ENCODE measurements around the gene CD40LG.

Gene CD40LG

DNA sequence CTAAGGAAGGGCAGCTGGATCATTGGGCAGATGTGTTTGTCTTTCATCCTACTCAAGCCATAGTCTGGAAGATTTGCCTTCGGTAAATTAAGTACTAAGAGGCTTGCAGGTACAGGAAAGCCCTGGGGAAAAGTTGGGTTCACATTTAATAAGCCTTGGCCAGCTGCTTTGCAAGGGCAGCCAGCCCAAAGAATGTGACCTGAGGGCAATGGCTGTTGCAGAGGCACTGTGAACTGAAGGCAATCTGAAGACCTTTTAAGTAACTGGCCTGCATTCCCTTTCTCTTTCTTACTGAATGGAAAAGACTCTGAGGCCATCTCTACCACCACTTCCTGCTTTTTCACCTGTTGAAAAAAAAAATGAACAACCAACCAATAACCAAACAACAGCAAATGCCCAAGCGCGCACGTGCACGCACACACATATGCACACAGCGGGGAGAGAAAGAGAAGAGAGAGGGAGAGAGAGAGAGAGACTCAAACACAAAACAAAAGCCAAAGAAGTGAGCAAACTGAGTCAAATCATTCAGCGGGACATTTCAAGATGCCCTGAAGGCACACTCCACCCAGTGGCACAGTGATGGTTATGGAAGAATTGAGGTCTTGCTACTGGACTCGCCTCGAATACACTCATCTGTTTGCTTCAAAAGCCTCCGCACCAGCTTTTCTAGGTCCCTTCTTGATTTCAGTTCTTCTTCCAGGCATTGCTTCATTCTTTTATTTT is 19.6 kb downstream of the CD40LG start:
- Histone ChIP-seq H3K9ac (ENCODE audit: low read length) (no peak overlapping the region), H3K27me3 (ENCODE audit: low read length) (no peaks in the 10 kb centered on the region), H3K79me2 (ENCODE audit: insufficient read depth, low read length) (no peaks in the 10 kb centered on the region), H3K36me3 (ENCODE audit: low read length) (no peaks in the 10 kb centered on the region), H3K27ac (ENCODE audit: low read depth, low read length) (no peak overlapping the region), H3F3A (ENCODE audit: insufficient read depth) (no peaks in the 10 kb centered on the region), H3K4me2 (ENCODE audit: low read depth, low read length, poor library complexity, severe bottlenecking) (no peak overlapping the region), H4K20me1 (ENCODE audit: low read depth, low read length) (no peaks in the 10 kb centered on the region), H3K9me2 (replicated peaks; ENCODE audit: insufficient read depth, low read length) (no peaks in the 10 kb centered on the region), H3K9me3 (ENCODE audit: insufficient read depth, low read length) (no peaks in the 10 kb centered on the region), H2AFZ (ENCODE audit: low read depth, low read length, severe bottlenecking) (no peak overlapping the region), H3K4me3 (ENCODE audit: insufficient read depth, low read length, poor library complexity, severe bottlenecking) (no peak overlapping the region)
- TF ChIP-seq, protein P1, sequence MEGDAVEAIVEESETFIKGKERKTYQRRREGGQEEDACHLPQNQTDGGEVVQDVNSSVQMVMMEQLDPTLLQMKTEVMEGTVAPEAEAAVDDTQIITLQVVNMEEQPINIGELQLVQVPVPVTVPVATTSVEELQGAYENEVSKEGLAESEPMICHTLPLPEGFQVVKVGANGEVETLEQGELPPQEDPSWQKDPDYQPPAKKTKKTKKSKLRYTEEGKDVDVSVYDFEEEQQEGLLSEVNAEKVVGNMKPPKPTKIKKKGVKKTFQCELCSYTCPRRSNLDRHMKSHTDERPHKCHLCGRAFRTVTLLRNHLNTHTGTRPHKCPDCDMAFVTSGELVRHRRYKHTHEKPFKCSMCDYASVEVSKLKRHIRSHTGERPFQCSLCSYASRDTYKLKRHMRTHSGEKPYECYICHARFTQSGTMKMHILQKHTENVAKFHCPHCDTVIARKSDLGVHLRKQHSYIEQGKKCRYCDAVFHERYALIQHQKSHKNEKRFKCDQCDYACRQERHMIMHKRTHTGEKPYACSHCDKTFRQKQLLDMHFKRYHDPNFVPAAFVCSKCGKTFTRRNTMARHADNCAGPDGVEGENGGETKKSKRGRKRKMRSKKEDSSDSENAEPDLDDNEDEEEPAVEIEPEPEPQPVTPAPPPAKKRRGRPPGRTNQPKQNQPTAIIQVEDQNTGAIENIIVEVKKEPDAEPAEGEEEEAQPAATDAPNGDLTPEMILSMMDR (IDR thresholded peaks at IDR 0.05; ENCODE audit: insufficient read depth, low read length, poor library complexity, severe bottlenecking) = no peak
- no peak for TF ChIP-seq EZH2phosphoT487 (conservative IDR thresholded peaks at IDR 0.05; ENCODE audit: low read length)

DNA sequence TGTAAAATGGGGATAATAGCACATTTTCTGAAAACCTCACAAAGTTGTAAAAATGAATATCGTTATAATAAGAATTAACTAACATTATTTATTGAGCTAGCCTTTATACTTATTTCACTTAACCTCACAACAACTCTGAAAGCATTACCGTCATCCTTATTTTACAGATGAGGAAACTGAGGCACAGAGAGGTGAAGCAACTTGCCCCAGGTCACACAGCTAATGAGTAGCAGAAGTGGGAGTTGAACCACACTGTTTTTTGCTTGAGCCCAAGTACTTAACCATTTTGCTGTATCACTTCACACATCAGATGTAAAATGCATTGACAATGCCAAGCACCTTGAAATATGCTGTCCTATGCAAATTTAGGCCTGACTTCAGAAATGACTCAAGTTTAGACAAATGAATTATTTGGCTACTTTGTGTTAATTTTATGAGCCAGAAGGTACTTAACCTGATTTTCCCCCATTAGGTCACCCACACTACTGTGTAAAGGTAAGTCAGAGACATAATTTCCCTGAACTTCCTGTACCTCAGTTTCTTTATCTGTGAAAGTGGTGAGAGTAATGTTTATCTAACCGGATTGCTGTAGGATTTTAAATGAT is 23.1 kb downstream of the CD40LG start:
- Histone ChIP-seq H3K9ac (ENCODE audit: low read length) (no peak overlapping the region), H3K4me3 (ENCODE audit: insufficient read depth, low read length, poor library complexity, severe bottlenecking) (no peak overlapping the region), H4K20me1 (ENCODE audit: low read depth, low read length) (no peaks in the 10 kb centered on the region), H3K9me3 (ENCODE audit: insufficient read depth, low read length) (no peaks in the 10 kb centered on the region), H3K27me3 (ENCODE audit: low read length) (no peaks in the 10 kb centered on the region), H3K79me2 (ENCODE audit: insufficient read depth, low read length) (no peaks in the 10 kb centered on the region), H3K27ac (ENCODE audit: low read depth, low read length) (no peak overlapping the region), H3K36me3 (ENCODE audit: low read length) (no peaks in the 10 kb centered on the region), H3F3A (ENCODE audit: insufficient read depth) (no peaks in the 10 kb centered on the region), H3K4me2 (ENCODE audit: low read depth, low read length, poor library complexity, severe bottlenecking) (no peak overlapping the region), H3K9me2 (replicated peaks; ENCODE audit: insufficient read depth, low read length) (no peaks in the 10 kb centered on the region), H2AFZ (ENCODE audit: low read depth, low read length, severe bottlenecking) (no peak overlapping the region)
- TF ChIP-seq EZH2phosphoT487 (conservative IDR thresholded peaks at IDR 0.05; ENCODE audit: low read length) = no peak
- TF ChIP-seq, protein P1 (IDR thresholded peaks at IDR 0.05; ENCODE audit: insufficient read depth, low read length, poor library complexity, severe bottlenecking) = no peak

DNA sequence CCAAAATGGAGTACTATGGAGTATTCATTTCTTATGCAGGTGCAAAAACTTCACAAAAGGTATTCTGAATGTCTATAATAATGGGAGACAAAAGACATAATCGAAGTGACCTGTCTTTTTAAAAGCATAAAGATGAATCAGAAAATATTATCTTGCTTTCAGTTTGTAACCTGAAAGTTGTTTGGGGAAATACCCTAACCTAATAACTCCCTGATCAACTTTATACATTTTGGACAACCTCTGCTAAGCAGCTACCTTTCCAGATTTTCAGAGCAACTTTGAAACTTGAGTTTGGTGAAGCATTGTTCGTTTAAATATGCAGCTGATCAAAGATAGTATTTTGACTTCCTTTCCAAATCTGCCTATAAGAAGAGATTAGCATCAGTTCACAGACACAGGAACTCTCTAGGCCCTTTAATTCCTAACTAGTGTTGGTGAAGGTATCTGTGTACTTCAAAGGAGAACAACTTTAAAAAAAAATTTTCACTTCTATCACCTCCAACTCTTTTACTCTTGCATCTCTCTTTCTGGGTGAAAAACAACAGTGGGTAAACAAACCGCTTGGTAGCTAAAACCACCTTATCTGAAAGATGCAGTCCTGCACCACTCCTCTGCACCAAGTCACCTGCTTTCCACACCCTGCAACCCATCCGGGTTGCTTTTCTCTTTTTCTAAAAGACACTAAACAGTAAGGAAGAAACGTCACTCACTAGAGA is 26.5 kb downstream of the CD40LG start:
- Histone ChIP-seq H3F3A (ENCODE audit: insufficient read depth) (no peaks in the 10 kb centered on the region), H2AFZ (ENCODE audit: low read depth, low read length, severe bottlenecking) (no peak overlapping the region), H4K20me1 (ENCODE audit: low read depth, low read length) (no peaks in the 10 kb centered on the region), H3K4me2 (ENCODE audit: low read depth, low read length, poor library complexity, severe bottlenecking) (no peak overlapping the region), H3K27me3 (ENCODE audit: low read length) (no peaks in the 10 kb centered on the region), H3K9ac (ENCODE audit: low read length) (no peak overlapping the region), H3K4me3 (ENCODE audit: insufficient read depth, low read length, poor library complexity, severe bottlenecking) (no peak overlapping the region), H3K79me2 (ENCODE audit: insufficient read depth, low read length) (no peaks in the 10 kb centered on the region), H3K36me3 (ENCODE audit: low read length) (no peaks in the 10 kb centered on the region), H3K9me2 (replicated peaks; ENCODE audit: insufficient read depth, low read length) (no peaks in the 10 kb centered on the region), H3K27ac (ENCODE audit: low read depth, low read length) (no peak overlapping the region), H3K9me3 (ENCODE audit: insufficient read depth, low read length) (no peaks in the 10 kb centered on the region)
- TF ChIP-seq, protein P1 (IDR thresholded peaks at IDR 0.05; ENCODE audit: insufficient read depth, low read length, poor library complexity, severe bottlenecking) = no peak
- TF ChIP-seq EZH2phosphoT487 (conservative IDR thresholded peaks at IDR 0.05; ENCODE audit: low read length) = no peak

Measured in SU-DHL-6 (cell line).